ENCODE data around the gene VAV3.

- TF ChIP-seq, protein P1, sequence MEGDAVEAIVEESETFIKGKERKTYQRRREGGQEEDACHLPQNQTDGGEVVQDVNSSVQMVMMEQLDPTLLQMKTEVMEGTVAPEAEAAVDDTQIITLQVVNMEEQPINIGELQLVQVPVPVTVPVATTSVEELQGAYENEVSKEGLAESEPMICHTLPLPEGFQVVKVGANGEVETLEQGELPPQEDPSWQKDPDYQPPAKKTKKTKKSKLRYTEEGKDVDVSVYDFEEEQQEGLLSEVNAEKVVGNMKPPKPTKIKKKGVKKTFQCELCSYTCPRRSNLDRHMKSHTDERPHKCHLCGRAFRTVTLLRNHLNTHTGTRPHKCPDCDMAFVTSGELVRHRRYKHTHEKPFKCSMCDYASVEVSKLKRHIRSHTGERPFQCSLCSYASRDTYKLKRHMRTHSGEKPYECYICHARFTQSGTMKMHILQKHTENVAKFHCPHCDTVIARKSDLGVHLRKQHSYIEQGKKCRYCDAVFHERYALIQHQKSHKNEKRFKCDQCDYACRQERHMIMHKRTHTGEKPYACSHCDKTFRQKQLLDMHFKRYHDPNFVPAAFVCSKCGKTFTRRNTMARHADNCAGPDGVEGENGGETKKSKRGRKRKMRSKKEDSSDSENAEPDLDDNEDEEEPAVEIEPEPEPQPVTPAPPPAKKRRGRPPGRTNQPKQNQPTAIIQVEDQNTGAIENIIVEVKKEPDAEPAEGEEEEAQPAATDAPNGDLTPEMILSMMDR (IDR thresholded peaks at IDR 0.05): no peak
- TF ChIP-seq POLR2A (IDR thresholded peaks at IDR 0.05): no peak
- no peak for TF ChIP-seq EP300 (IDR thresholded peaks at IDR 0.05; ENCODE audit: low read depth)
These were observed 15.3 kb downstream of the VAV3 start for GRCh38 chr1:107949467-107950253.

Data from transverse colon (tissue), 3 donors.